K562 (cell line): ENCODE results near the gene PRC1. TPM values are rescaled to one million over a fixed set of nuclear protein-coding genes. Genes with fewer than 3 reads are reported as not detected.

Source experiments
- ATAC-seq: fragments of 200-7000 bp; cut with Tn5 transposase; 3 replicates; pipeline ENCODE4 v1.9.1; 2020; ENCODE audit warnings: moderate library complexity
- BruUV-seq: library from RNA; stranded (reverse); fragments of 400-500 nt; replicated peaks from 2 replicates; lab custom pipeline; 2021; lab: Mats Ljungman, UMichigan
- CTCF ChIA-PET: fragments of 300-600 bp; formaldehyde crosslinking; extraction: SDS; loops from one replicate; lab custom pipeline; 2021; ENCODE audit warnings: low intra/inter-chr PET ratio; lab: Yijun Ruan, JAX
- POLR2A ChIA-PET: fragments of 300-600, 350-650 bp; sonication (Branson Sonifier 250); formaldehyde crosslinking; extraction: SDS; loops from one replicate; lab custom pipeline; 2021; ENCODE audit warnings: antibody characterized with exemption, inconsistent platforms; lab: Yijun Ruan, JAX
- DNase-seq, 4 experiments: peaks; one replicate each; pipeline versions ENCODE4 v3.0.0 to v3.0.0-alpha.2; 2011 to 2018; ENCODE audit warnings: low spot score in 3 of 4, mixed read lengths in 3 of 4; ENCODE audit errors: extremely low read depth in 1 of 4
- FAIRE-seq: peaks from 2 replicates; lab custom pipeline; 2011; peaks lifted over from hg19 to GRCh38; lab: Jason Lieb, UNC
- H2AFZ ChIP-seq: 2 replicates; pipeline ENCODE4 v1.6.0; 2011; ENCODE audit warnings: low read depth, low read length, control low read depth, inconsistent platforms
- H3K27ac ChIP-seq: fragments of 200-600 bp; 3 replicates; pipeline ENCODE4 v1.8.0; 2011; ENCODE audit warnings: low read depth, mild to moderate bottlenecking, control low read depth, inconsistent platforms, low read length, moderate library complexity, mixed read lengths; ENCODE audit errors: extremely low read depth
- H3K27me3 ChIP-seq, 2 experiments: fragments of 300-600 bp in 1 of 2; 2 replicates in 1 of 2; 3 replicates in 1 of 2; pipeline versions ENCODE4 v1.6.0 to v1.8.0; 2011; ENCODE audit warnings: inconsistent platforms in 2 of 2, low read length in 2 of 2, mild to moderate bottlenecking in 1 of 2, mixed read lengths in 1 of 2, moderate library complexity in 1 of 2; ENCODE audit not compliant: control insufficient read depth in 2 of 2, insufficient read depth in 2 of 2
- H3K36me3 ChIP-seq: fragments of 300-600 bp; 3 replicates; pipeline ENCODE4 v1.8.0; 2011; ENCODE audit warnings: mild to moderate bottlenecking, low read length, inconsistent platforms; ENCODE audit not compliant: control insufficient read depth, insufficient read depth
- H3K4me1 ChIP-seq, 2 experiments: fragments of 200-600 bp in 1 of 2; replicated peaks in 1 of 2; 2 replicates in 1 of 2; 3 replicates in 1 of 2; pipeline versions ENCODE4 v1.5.1 to v1.8.0; 2011; ENCODE audit warnings: inconsistent platforms in 2 of 2, low read length in 2 of 2, mild to moderate bottlenecking in 1 of 2, mixed read lengths in 1 of 2, moderate library complexity in 1 of 2; ENCODE audit not compliant: control insufficient read depth in 2 of 2, insufficient read depth in 2 of 2
- H3K4me2 ChIP-seq: 2 replicates; pipeline ENCODE4 v1.6.1; 2011; ENCODE audit warnings: low read length, control low read depth, inconsistent platforms, mixed read lengths; ENCODE audit not compliant: insufficient read depth
- H3K4me3 ChIP-seq: fragments of 200-600 bp; sonication (generic), shearing (Covaris generic); 2 replicates; pipeline ENCODE4 v1.5.1; 2016; ENCODE audit warnings: control low read depth, inconsistent platforms
- H3K79me2 ChIP-seq: fragments of 200-600 bp; 3 replicates; pipeline ENCODE4 v1.8.0; 2011; ENCODE audit warnings: low read length, inconsistent platforms; ENCODE audit not compliant: control insufficient read depth, insufficient read depth
- H3K9ac ChIP-seq, 2 experiments: 2 replicates each; pipeline versions ENCODE4 v1.6.0 to v1.6.1; 2011; ENCODE audit warnings: low read depth in 2 of 2, low read length in 2 of 2, control low read depth in 1 of 2, inconsistent platforms in 1 of 2, mild to moderate bottlenecking in 1 of 2, mixed read lengths in 1 of 2; ENCODE audit not compliant: insufficient read depth in 1 of 2
- H3K9me1 ChIP-seq: one replicate; pipeline ENCODE4 v1.6.0; 2011; ENCODE audit warnings: inconsistent platforms, mild to moderate bottlenecking, low read length, moderate library complexity; ENCODE audit not compliant: control insufficient read depth, insufficient read depth
- H3K9me3 ChIP-seq: replicated peaks from 2 replicates; pipeline ENCODE4 v1.5.1; 2011; ENCODE audit warnings: low read depth, low read length, inconsistent platforms; ENCODE audit not compliant: control insufficient read depth, insufficient read depth
- H4K20me1 ChIP-seq: replicated peaks from 2 replicates; pipeline ENCODE4 v1.6.1; 2011; ENCODE audit warnings: low read length, inconsistent platforms, mixed read lengths; ENCODE audit not compliant: control insufficient read depth, insufficient read depth
- CBX8 ChIP-seq: fragments of 200-600 bp; sonication (generic); IDR thresholded peaks from 2 replicates; pipeline ENCODE4 v1.6.1; 2012; ENCODE audit warnings: borderline replicate concordance, mixed run types, low read depth, mild to moderate bottlenecking, moderate library complexity, mixed read lengths, low read length, control low read depth, inconsistent platforms; ENCODE audit not compliant: poor library complexity, severe bottlenecking; ENCODE audit errors: extremely low read depth
- CCNT2 ChIP-seq: IDR thresholded peaks from 2 replicates; pipeline ENCODE4 v1.6.1; 2011; ENCODE audit warnings: borderline replicate concordance, low read depth, mild to moderate bottlenecking, moderate library complexity, mixed read lengths, low read length; ENCODE audit not compliant: insufficient read length; ENCODE audit errors: extremely low read depth
- HDAC6 ChIP-seq: IDR thresholded peaks from 2 replicates; pipeline ENCODE4 v1.6.1; 2012; ENCODE audit warnings: low read depth, mild to moderate bottlenecking, control low read depth, inconsistent platforms, low read length, moderate library complexity
- HNRNPH1 ChIP-seq: fragments of 200-400 bp; formaldehyde crosslinking; optimal IDR thresholded peaks from 2 replicates; pipeline ENCODE3; 2017; ENCODE audit warnings: low read depth, mild to moderate bottlenecking, low read length, moderate library complexity
- JUND ChIP-seq, 2 experiments: IDR thresholded peaks; 2 replicates in 1 of 2; 3 replicates in 1 of 2; pipeline ENCODE4 v1.6.1; 2011; ENCODE audit warnings: borderline replicate concordance in 2 of 2, low read depth in 2 of 2, low read length in 2 of 2, improper control_type of control experiment in 1 of 2, missing biosample characterization in 1 of 2, missing genetic modification characterization in 1 of 2, missing genetic modification reagents in 1 of 2
- OTX1 ChIP-seq: fragments of 450-650 bp; formaldehyde crosslinking; IDR thresholded peaks from 2 replicates; pipeline ENCODE4 v1.4.0; 2022; ENCODE audit warnings: mild to moderate bottlenecking
- ZBTB33 ChIP-seq: sonication (generic); formaldehyde crosslinking; IDR thresholded peaks from 2 replicates; pipeline ENCODE4 v1.8.1; 2023; ENCODE audit warnings: mild to moderate bottlenecking, missing genetic modification reagents
- ZNF407 ChIP-seq: fragments of 450-650 bp; IDR thresholded peaks from 2 replicates; pipeline ENCODE4 v1.6.1; 2016; ENCODE audit warnings: low read depth
- WGBS: fragments of 100-300 bp; shearing (Covaris generic); methylation state at CpG from one replicate; pipeline ENCODE4 v1.1.6; 2016; ENCODE audit warnings: low coverage, mixed read lengths; ENCODE audit not compliant: insufficient coverage; ENCODE audit errors: missing lambda C conversion rate; 5-methylcytosine and 5-hydroxymethylcytosine counted together
- in situ Hi-C: fragments of 300-500 bp; cut with MboI; formaldehyde crosslinking; loops from 4 replicates; pipeline ENCODE4 v1.15.0; 2018; ENCODE audit warnings: inconsistent platforms, mixed read lengths
- intact Hi-C: fragments of 100-400 bp; cut with micrococcal nuclease; formaldehyde crosslinking; loops from 2 replicates; pipeline ENCODE4 v1.14.2; 2022
- polyA plus RNA-seq, 8 experiments: library from polyadenylated mRNA; depleted of rRNA in 4 of 8; stranded (reverse) in 5 of 8; unstranded in 3 of 8; fragments of >200 nt; fragmentation: Nextera tagmentation in 2 of 8; fragmentation: Illumina TruSeq in 1 of 8; extraction: Ambion mirVana in 2 of 8; extraction: Trizol in 1 of 8; gene quantifications; 2 replicates each; pipeline versions ENCODE4 v1.2.1 to v1.2.3, GENCODE V29; 2011 to 2014; ENCODE audit warnings: inconsistent platforms in 1 of 8, missing spikeins in 1 of 8
- total RNA-seq, 7 experiments: library from RNA; depleted of rRNA in 6 of 7; stranded (reverse); fragments of >200 nt in 6 of 7; fragmentation: Illumina TruSeq in 2 of 7; extraction: Trizol in 2 of 7; gene quantifications; 2 replicates each; pipeline versions ENCODE4 v1.2.1 to v1.2.3, GENCODE V29; 2011 to 2021; ENCODE audit warnings: low replicate concordance in 1 of 7

Gene PRC1
- total and polyA plus RNA-seq, 9 of the 15 experiments (the other 6 are each of a cell fraction or from before 2014, with no cell fraction given), result 156 to 391 (median 240) TPM

GRCh38 chr15:90934949-90935751 lies 59.2 kb downstream of the PRC1 start, which contains the start of gene UNC45A:
Gene UNC45A, plus strand, starts transcription at chr15:90935285. Its CDS starts 40 bp downstream, at chr15:90935325.
- no peaks in the 10 kb centered on the region for H3K27me3 ChIP-seq
- H2AFZ ChIP-seq, result peak within 1 kb of the TSS; percentile 91
- ChIA-PET POLR2A (interaction anchor here (0.5 to 6.7 kb wide), 15 partner anchors 9 to 319 kb away, joined by 3 to 70 read pairs (median 6); partner anchors contain the start of genes MAN2A2, RCCD1 and VPS33B), CTCF (interaction anchor here (0.5 to 1.0 kb wide), 5 partner anchors 32 to 642 kb away, joined by 3 to 4 read pairs (median 3); no protein-coding TSS in a partner anchor)
- DNase-seq, result peak; percentile 94 to 97 (median 96)
- peaks cover 41 to 61% of the 10 kb centered on the region in 2 experiments for H3K4me1 ChIP-seq
- peaks cover 39% of the 10 kb centered on the region for H3K36me3 ChIP-seq
- peak within 1 kb of the TSS; percentile 93 for H3K4me2 ChIP-seq
- 1% methylated on average over 35 of the region's 65 CpGs for WGBS
- H3K9ac ChIP-seq, result peak within 1 kb of the TSS; percentile 77 to 95
- peak; percentile 61 for FAIRE-seq
- intact Hi-C loops, result loop anchor here (1.0 to 10.0 kb wide), 7 partner anchors 97 to 640 kb away; no protein-coding TSS in a partner anchor
- no TSS peak for BruUV-seq
- H3K27ac ChIP-seq, result peak within 1 kb of the TSS; percentile 65
- peak; percentile 83 for ATAC-seq
- H3K4me3 ChIP-seq, result peak within 1 kb of the TSS; percentile 80
- no peaks in the 10 kb centered on the region for H3K9me1 ChIP-seq
- no peaks in the 10 kb centered on the region for H4K20me1 ChIP-seq
- no peaks in the 10 kb centered on the region for H3K9me3 ChIP-seq
- in situ Hi-C loops, result no loop called here
- peaks cover 42% of the 10 kb centered on the region for H3K79me2 ChIP-seq
- TF ChIP-seq CBX8, result no peak
- no peak for TF ChIP-seq HDAC6
- peak; percentile 3; the same call in 1 of the 2 replicates for TF ChIP-seq JUND (IDR thresholded peaks at IDR 0.05; ENCODE audit: borderline replicate concordance, low read depth, low read length)
- no peak for TF ChIP-seq JUND (tag; IDR thresholded peaks at IDR 0.05; ENCODE audit: borderline replicate concordance, low read depth, low read length)
- no peak for TF ChIP-seq OTX1 (CRISPR knock-in tag)
- TF ChIP-seq HNRNPH1, result no peak
- no peak for TF ChIP-seq ZNF407
- no peak for TF ChIP-seq CCNT2
- TF ChIP-seq ZBTB33 (CRISPR knock-in tag), result no peak
